ENCODE data around the gene ONECUT1.

ONECUT1 gene

GRCh38 chr15:52714968-52715367, 75.2 kb downstream of the ONECUT1 start:
- TF ChIP-seq CTCF (IDR thresholded peaks at IDR 0.05) = no peak
- no peaks in the 10 kb centered on the region for H3K36me3 ChIP-seq
- no peak overlapping the region for H3K27ac ChIP-seq
- no peaks in the 10 kb centered on the region for H3K27me3 ChIP-seq
- no peaks in the 10 kb centered on the region for H3K4me1 ChIP-seq (ENCODE audit: control insufficient read depth in 1 of 2, insufficient read depth in 1 of 2, low read depth in 1 of 2, low read length in 1 of 2)
- H3K4me3 ChIP-seq (ENCODE audit: low read depth in 1 of 2, low read length in 1 of 2) = no peak overlapping the region
- no peaks in the 10 kb centered on the region for H3K9me3 ChIP-seq

GRCh38 chr15:52710708-52711389, 79.3 kb downstream of the ONECUT1 start:
- Histone ChIP-seq H3K4me3 (ENCODE audit: low read depth in 1 of 2, low read length in 1 of 2) (no peak overlapping the region), H3K9me3 (no peaks in the 10 kb centered on the region), H3K27ac (no peak overlapping the region), H3K4me1 (ENCODE audit: control insufficient read depth in 1 of 2, insufficient read depth in 1 of 2, low read depth in 1 of 2, low read length in 1 of 2) (peaks cover 0 to 4% of the 10 kb centered on the region in 2 experiments), H3K36me3 (no peaks in the 10 kb centered on the region), H3K27me3 (peaks cover 8% of the 10 kb centered on the region)
- TF ChIP-seq CTCF (IDR thresholded peaks at IDR 0.05) = no peak

GRCh38 chr15:52710050-52710707, 80.0 kb downstream of the ONECUT1 start:
- H3K36me3 ChIP-seq = no peaks in the 10 kb centered on the region
- H3K4me1 ChIP-seq (ENCODE audit: control insufficient read depth in 1 of 2, insufficient read depth in 1 of 2, low read depth in 1 of 2, low read length in 1 of 2) = peaks cover 0 to 4% of the 10 kb centered on the region in 2 experiments
- H3K9me3 ChIP-seq = no peaks in the 10 kb centered on the region
- H3K27me3 ChIP-seq = peaks cover 8% of the 10 kb centered on the region
- H3K27ac ChIP-seq = no peak overlapping the region
- TF ChIP-seq CTCF (IDR thresholded peaks at IDR 0.05) = no peak
- H3K4me3 ChIP-seq (ENCODE audit: low read depth in 1 of 2, low read length in 1 of 2) = no peak overlapping the region

- Histone ChIP-seq H3K4me3 (ENCODE audit: low read depth in 1 of 2, low read length in 1 of 2) (no peak overlapping the region), H3K27ac (no peak overlapping the region), H3K4me1 (ENCODE audit: control insufficient read depth in 1 of 2, insufficient read depth in 1 of 2, low read depth in 1 of 2, low read length in 1 of 2) (peaks cover 0 to 4% of the 10 kb centered on the region in 2 experiments), H3K9me3 (no peaks in the 10 kb centered on the region), H3K27me3 (peaks cover 8% of the 10 kb centered on the region), H3K36me3 (no peaks in the 10 kb centered on the region)
- TF ChIP-seq CTCF (IDR thresholded peaks at IDR 0.05) = no peak
Measured at GRCh38 chr15:52709187-52709981, 80.8 kb downstream of the ONECUT1 start.
